Measurements from ENCODE around the gene LIN9. TPM values are rescaled to one million over a fixed set of nuclear protein-coding genes. Genes with fewer than 3 reads are reported as not detected.

LIN9 gene
- total RNA-seq, result 14.0 and 14.8 TPM in 2 replicates
- long read RNA-seq, transcript LIN9-204 (14 exons, 2,909 nt), result minor isoform, 5 of 57 reads
- long read RNA-seq, transcript LIN9-201 (15 exons, 3,567 nt), result major isoform, 25 of 57 reads
- long read RNA-seq, partial matches to known transcripts, result 6 of 57 reads
- long read RNA-seq, other reads (novel, unspliced or antisense), result 19 of 57 reads

GRCh38 chr1:226308723-226309397 lies at the start of gene LIN9:
TSS of gene LIN9 (minus strand) at chr1:226309164. CDS start at chr1:226309139, 25 bp downstream.
- peaks cover 35% of the 10 kb centered on the region for H3K4me1 Mint-ChIP-seq
- peak; percentile 95 for DNase-seq (ENCODE audit: low read depth, low spot score)
- peak within 1 kb of the TSS; percentile 94 for H3K27ac Mint-ChIP-seq (ENCODE audit: unreplicated experiment)
- no peaks in the 10 kb centered on the region for H3K9me3 Mint-ChIP-seq
- H3K36me3 Mint-ChIP-seq (ENCODE audit: low read depth), result peaks cover 2% of the 10 kb centered on the region
- no peaks in the 10 kb centered on the region for H3K27me3 Mint-ChIP-seq (ENCODE audit: low read depth)
- peak within 1 kb of the TSS; percentile 94 for H3K4me3 Mint-ChIP-seq
- TF ChIP-seq, protein P1, sequence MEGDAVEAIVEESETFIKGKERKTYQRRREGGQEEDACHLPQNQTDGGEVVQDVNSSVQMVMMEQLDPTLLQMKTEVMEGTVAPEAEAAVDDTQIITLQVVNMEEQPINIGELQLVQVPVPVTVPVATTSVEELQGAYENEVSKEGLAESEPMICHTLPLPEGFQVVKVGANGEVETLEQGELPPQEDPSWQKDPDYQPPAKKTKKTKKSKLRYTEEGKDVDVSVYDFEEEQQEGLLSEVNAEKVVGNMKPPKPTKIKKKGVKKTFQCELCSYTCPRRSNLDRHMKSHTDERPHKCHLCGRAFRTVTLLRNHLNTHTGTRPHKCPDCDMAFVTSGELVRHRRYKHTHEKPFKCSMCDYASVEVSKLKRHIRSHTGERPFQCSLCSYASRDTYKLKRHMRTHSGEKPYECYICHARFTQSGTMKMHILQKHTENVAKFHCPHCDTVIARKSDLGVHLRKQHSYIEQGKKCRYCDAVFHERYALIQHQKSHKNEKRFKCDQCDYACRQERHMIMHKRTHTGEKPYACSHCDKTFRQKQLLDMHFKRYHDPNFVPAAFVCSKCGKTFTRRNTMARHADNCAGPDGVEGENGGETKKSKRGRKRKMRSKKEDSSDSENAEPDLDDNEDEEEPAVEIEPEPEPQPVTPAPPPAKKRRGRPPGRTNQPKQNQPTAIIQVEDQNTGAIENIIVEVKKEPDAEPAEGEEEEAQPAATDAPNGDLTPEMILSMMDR (conservative IDR thresholded peaks at IDR 0.05), result peak; percentile 21

DNA sequence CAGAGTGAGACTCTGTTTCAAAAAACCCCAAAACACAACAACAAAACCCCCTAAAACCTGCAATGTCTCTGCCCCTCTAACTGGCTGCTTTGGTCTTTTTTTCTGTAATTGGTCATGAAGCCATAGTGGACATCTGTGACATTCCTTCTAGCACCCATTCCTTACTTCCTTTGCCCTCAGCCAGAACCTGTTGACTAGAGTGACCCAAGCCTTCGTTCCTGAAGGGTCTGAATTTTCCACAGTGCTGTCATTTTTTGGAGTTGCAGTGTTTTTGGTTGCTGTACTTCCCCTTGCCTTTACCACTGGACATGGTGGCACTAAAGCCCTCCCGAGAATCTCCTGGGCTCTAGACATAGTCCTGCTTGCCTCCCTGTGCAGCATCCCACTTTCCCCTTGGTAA lies 48.5 kb upstream of the LIN9 start:
- Mint-ChIP-seq H3K4me1 (no peaks in the 10 kb centered on the region), H3K9me3 (no peaks in the 10 kb centered on the region), H3K27ac (ENCODE audit: unreplicated experiment) (no peak overlapping the region), H3K36me3 (ENCODE audit: low read depth) (peaks cover 23% of the 10 kb centered on the region), H3K27me3 (ENCODE audit: low read depth) (no peaks in the 10 kb centered on the region), H3K4me3 (no peak overlapping the region)
- no peak for DNase-seq (ENCODE audit: low read depth, low spot score)
- TF ChIP-seq, protein P1 (conservative IDR thresholded peaks at IDR 0.05), result no peak

GRCh38 chr1:226355669-226356551 lies 46.9 kb upstream of the LIN9 start:
- Mint-ChIP-seq H3K27ac (ENCODE audit: unreplicated experiment) (no peak overlapping the region), H3K27me3 (ENCODE audit: low read depth) (no peaks in the 10 kb centered on the region), H3K9me3 (no peaks in the 10 kb centered on the region), H3K4me3 (no peak overlapping the region), H3K36me3 (ENCODE audit: low read depth) (peaks cover 20% of the 10 kb centered on the region), H3K4me1 (peaks cover 6% of the 10 kb centered on the region)
- no peak for DNase-seq (ENCODE audit: low read depth, low spot score)
- TF ChIP-seq, protein P1 (conservative IDR thresholded peaks at IDR 0.05), result no peak

GRCh38 chr1:226355016-226355415 lies 46.1 kb upstream of the LIN9 start:
- Mint-ChIP-seq H3K4me3 (no peak overlapping the region), H3K9me3 (no peaks in the 10 kb centered on the region), H3K4me1 (peaks cover 14% of the 10 kb centered on the region), H3K36me3 (ENCODE audit: low read depth) (peaks cover 15% of the 10 kb centered on the region), H3K27me3 (ENCODE audit: low read depth) (no peaks in the 10 kb centered on the region), H3K27ac (ENCODE audit: unreplicated experiment) (no peak overlapping the region)
- DNase-seq (ENCODE audit: low read depth, low spot score), result no peak
- TF ChIP-seq, protein P1 (conservative IDR thresholded peaks at IDR 0.05), result no peak

- peak overlapping the region; percentile 75 for H3K27ac Mint-ChIP-seq (ENCODE audit: unreplicated experiment)
- H3K9me3 Mint-ChIP-seq, result no peaks in the 10 kb centered on the region
- no peaks in the 10 kb centered on the region for H3K27me3 Mint-ChIP-seq (ENCODE audit: low read depth)
- H3K4me3 Mint-ChIP-seq, result no peak overlapping the region
- H3K36me3 Mint-ChIP-seq (ENCODE audit: low read depth), result peaks cover 12% of the 10 kb centered on the region
- DNase-seq (ENCODE audit: low read depth, low spot score), result no peak
- TF ChIP-seq, protein P1 (conservative IDR thresholded peaks at IDR 0.05), result no peak
- peaks cover 17% of the 10 kb centered on the region for H3K4me1 Mint-ChIP-seq
These were observed 44.9 kb upstream of the LIN9 start for GRCh38 chr1:226353698-226354525.

Measured in neural crest cell (in vitro differentiated cells).